Measurements from ENCODE around the gene PAFAH1B2. TPM values are rescaled to one million over a fixed set of nuclear protein-coding genes. Genes with fewer than 3 reads are reported as not detected.
"Not testable (repeated sequence)": the region's sequence is repeated elsewhere in the genome, so short reads cannot be mapped to it uniquely, and the experiment has no call there.

PAFAH1B2 gene
- total RNA-seq, 2 donors from 2014 or later: 114 to 115 TPM

- Histone ChIP-seq H3K4me3 (ENCODE audit: low read length) (no peak overlapping the region), H3K4me1 (ENCODE audit: control insufficient read depth, insufficient read depth, low read length) (no peaks in the 10 kb centered on the region), H3K36me3 (ENCODE audit: control insufficient read depth, insufficient read depth, low read length) (no peaks in the 10 kb centered on the region), H3K27me3 (ENCODE audit: control insufficient read depth, insufficient read depth, low read length, poor library complexity, severe bottlenecking) (no peaks in the 10 kb centered on the region), H3K9me3 (ENCODE audit: control insufficient read depth, low read length) (no peaks in the 10 kb centered on the region), H3K9ac (ENCODE audit: extremely low read depth, low read length, poor library complexity, severe bottlenecking) (no peak overlapping the region), H3K27ac (ENCODE audit: low read depth, low read length) (no peak overlapping the region)
- no peaks in the 10 kb centered on the region for H3K36me3 Mint-ChIP-seq (ENCODE audit: low read depth)
- DNase-seq: no peak
- WGBS, 2 experiments (ENCODE audit: insufficient coverage in 1 of 2, insufficient read length in 1 of 2): 87 to 94% methylated on average over 4 to 5 of the region's 5 CpGs
- H3K4me3 Mint-ChIP-seq: no peak overlapping the region
- H3K27me3 Mint-ChIP-seq (ENCODE audit: insufficient read depth): peaks cover 14% of the 10 kb centered on the region
- peaks cover 14% of the 10 kb centered on the region for H3K9me3 Mint-ChIP-seq
- no peak overlapping the region for H3K27ac Mint-ChIP-seq
- H3K4me1 Mint-ChIP-seq: no peaks in the 10 kb centered on the region
- no peak for TF ChIP-seq CTCF (conservative IDR thresholded peaks at IDR 0.05)
Measured at GRCh38 chr11:117107701-117108590, 36.1 kb upstream of the PAFAH1B2 start.

- H3K27me3 ChIP-seq (ENCODE audit: control insufficient read depth, insufficient read depth, low read length, poor library complexity, severe bottlenecking): no peaks in the 10 kb centered on the region
- no peaks in the 10 kb centered on the region for H3K36me3 ChIP-seq (ENCODE audit: control insufficient read depth, insufficient read depth, low read length)
- Mint-ChIP-seq H3K27me3 (ENCODE audit: insufficient read depth) (peaks cover 14% of the 10 kb centered on the region), H3K36me3 (ENCODE audit: low read depth) (no peaks in the 10 kb centered on the region), H3K4me1 (no peaks in the 10 kb centered on the region), H3K4me3 (no peak overlapping the region), H3K27ac (no peak overlapping the region), H3K9me3 (peaks cover 14% of the 10 kb centered on the region)
- DNase-seq: no peak
- no peaks in the 10 kb centered on the region for H3K4me1 ChIP-seq (ENCODE audit: control insufficient read depth, insufficient read depth, low read length)
- no peak overlapping the region for H3K9ac ChIP-seq (ENCODE audit: extremely low read depth, low read length, poor library complexity, severe bottlenecking)
- H3K27ac ChIP-seq (ENCODE audit: low read depth, low read length): no peak overlapping the region
- 94 to 97% methylated on average over 27 to 39 of the region's 39 CpGs for WGBS, 2 experiments (ENCODE audit: insufficient coverage in 1 of 2, insufficient read length in 1 of 2)
- no peak for TF ChIP-seq CTCF (conservative IDR thresholded peaks at IDR 0.05)
- H3K9me3 ChIP-seq (ENCODE audit: control insufficient read depth, low read length): no peaks in the 10 kb centered on the region
- no peak overlapping the region for H3K4me3 ChIP-seq (ENCODE audit: low read length)
Measured at GRCh38 chr11:117110294-117110950, 33.7 kb upstream of the PAFAH1B2 start.

- H3K36me3 ChIP-seq (ENCODE audit: control insufficient read depth, insufficient read depth, low read length); H3K9me3 ChIP-seq (ENCODE audit: control insufficient read depth, low read length); H3K9ac ChIP-seq (ENCODE audit: extremely low read depth, low read length, poor library complexity, severe bottlenecking); H3K27me3 ChIP-seq (ENCODE audit: control insufficient read depth, insufficient read depth, low read length, poor library complexity, severe bottlenecking); H3K27ac Mint-ChIP-seq; H3K27ac ChIP-seq (ENCODE audit: low read depth, low read length); DNase-seq; H3K36me3 Mint-ChIP-seq (ENCODE audit: low read depth); H3K4me1 ChIP-seq (ENCODE audit: control insufficient read depth, insufficient read depth, low read length); H3K4me3 Mint-ChIP-seq; H3K4me1 Mint-ChIP-seq; H3K4me3 ChIP-seq (ENCODE audit: low read length): not testable (repeated sequence)
- Mint-ChIP-seq H3K9me3 (peaks cover 14% of the 10 kb centered on the region), H3K27me3 (ENCODE audit: insufficient read depth) (peaks cover 14% of the 10 kb centered on the region)
- 89% methylated on average over 1 of the region's 3 CpGs; no CpG with 5 or more reads in 1 of the 2 experiments for WGBS, 2 experiments (ENCODE audit: insufficient coverage in 1 of 2, insufficient read length in 1 of 2)
Measured at GRCh38 chr11:117112497-117112896, 31.6 kb upstream of the PAFAH1B2 start.

GRCh38 chr11:117112939-117113338, 31.1 kb upstream of the PAFAH1B2 start:
- not testable (repeated sequence) for H3K36me3 Mint-ChIP-seq (ENCODE audit: low read depth); H3K4me3 Mint-ChIP-seq; H3K4me1 ChIP-seq (ENCODE audit: control insufficient read depth, insufficient read depth, low read length); H3K27ac Mint-ChIP-seq; DNase-seq; H3K36me3 ChIP-seq (ENCODE audit: control insufficient read depth, insufficient read depth, low read length); H3K9me3 ChIP-seq (ENCODE audit: control insufficient read depth, low read length); H3K9ac ChIP-seq (ENCODE audit: extremely low read depth, low read length, poor library complexity, severe bottlenecking); H3K4me3 ChIP-seq (ENCODE audit: low read length); H3K27ac ChIP-seq (ENCODE audit: low read depth, low read length); H3K4me1 Mint-ChIP-seq; H3K27me3 ChIP-seq (ENCODE audit: control insufficient read depth, insufficient read depth, low read length, poor library complexity, severe bottlenecking)
- Mint-ChIP-seq H3K27me3 (ENCODE audit: insufficient read depth) (peaks cover 14% of the 10 kb centered on the region), H3K9me3 (peaks cover 14% of the 10 kb centered on the region)
- no CpG with 5 or more reads among the region's 1 CpG for WGBS, 2 experiments (ENCODE audit: insufficient coverage in 1 of 2, insufficient read length in 1 of 2)

Data from endodermal cell (in vitro differentiated cells).